ENCODE results near the gene GRIN2C.

The GRIN2C gene

DNA sequence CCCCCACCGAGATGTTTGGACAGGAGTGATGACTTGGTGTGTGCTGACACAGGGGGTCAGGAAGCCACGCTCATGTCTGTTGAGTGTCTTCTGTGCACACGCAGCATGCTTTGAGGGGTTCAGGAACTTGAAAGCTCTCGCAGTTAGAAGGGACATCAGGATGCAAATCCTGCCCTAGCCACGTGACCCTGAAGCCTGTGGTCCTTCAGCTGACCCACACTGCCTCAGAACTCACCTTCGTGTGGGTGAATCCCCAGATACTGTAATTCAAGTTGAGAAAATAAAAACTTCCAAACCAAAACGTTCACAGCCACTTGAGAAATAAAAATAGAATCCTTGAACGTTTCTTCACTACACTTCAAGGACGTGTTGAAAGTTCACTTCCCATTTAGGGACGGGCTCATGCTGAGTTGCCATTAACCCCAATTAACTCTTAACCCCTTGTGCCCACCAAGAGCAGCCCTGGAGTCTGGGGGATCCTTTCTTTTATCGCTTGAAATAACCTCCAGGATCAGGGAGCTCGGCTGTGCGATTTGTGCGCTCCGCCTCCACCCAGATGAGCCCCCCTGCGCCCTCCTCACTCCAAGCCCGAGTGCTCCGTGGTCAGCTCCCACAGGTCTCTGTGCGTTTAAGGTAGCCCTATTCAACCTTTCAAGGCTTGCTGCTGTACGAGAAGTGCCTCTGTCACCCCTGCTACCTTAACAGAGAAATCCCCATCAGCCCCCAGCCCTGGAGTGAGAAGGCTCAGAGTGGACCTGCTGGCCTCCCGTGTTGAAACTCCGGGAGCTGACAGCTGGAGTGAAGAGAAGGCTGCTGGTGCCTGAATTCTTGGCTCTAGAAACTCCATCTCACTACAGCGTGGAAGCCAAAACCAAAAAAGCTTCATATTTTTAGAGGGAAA is 47.3 kb downstream of the GRIN2C start:
- no peaks in the 10 kb centered on the region for H3K4me1 Mint-ChIP-seq

DNA sequence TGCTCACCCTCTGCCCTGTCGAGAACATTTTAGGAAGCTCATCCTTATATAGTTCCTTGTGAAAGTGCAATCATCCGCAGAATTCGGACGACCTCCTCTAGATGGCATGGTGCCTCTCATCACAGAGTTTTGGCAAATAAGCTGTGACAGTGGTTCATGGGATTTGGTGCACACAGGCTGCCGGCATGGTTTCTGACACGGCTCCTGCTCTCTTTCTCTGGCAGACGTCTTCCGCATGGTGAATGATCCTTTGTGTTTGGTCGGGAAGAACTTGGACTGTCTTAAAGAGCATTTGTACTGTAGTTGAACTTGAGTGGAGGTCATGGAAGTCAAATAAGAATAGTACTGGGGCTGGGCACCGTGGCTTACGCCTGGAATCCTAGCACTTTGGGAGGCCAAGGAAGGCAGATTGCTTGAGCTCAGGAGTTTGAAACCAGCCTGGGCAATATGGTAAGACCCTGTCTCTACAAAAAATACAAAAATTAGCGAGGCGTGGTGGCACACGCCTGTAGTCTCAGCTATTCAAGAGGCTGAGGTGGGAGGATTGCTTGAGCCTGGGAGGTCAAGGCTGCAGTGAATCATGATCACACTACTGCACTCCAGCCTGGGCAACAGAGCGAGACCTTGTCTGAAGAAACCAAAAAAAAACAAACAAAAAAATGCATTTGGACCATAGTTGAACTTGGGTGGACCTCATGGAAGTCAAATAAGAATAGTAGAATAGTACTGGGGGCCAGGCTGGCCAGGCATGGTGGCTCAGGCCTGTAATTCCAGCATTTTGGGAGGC is 48.8 kb downstream of the GRIN2C start:
- Mint-ChIP-seq H3K4me3 (no peak overlapping the region), H3K27ac (no peak overlapping the region), H3K36me3 (peaks cover 7% of the 10 kb centered on the region), H3K27me3 (no peaks in the 10 kb centered on the region), H3K9me3 (no peaks in the 10 kb centered on the region), H3K4me1 (no peaks in the 10 kb centered on the region)

More for the DNA sequence above, 47.3 kb downstream of the GRIN2C start:
- H3K36me3 Mint-ChIP-seq: peaks cover 7% of the 10 kb centered on the region
- H3K4me3 Mint-ChIP-seq: no peak overlapping the region
- no peaks in the 10 kb centered on the region for H3K27me3 Mint-ChIP-seq
- no peaks in the 10 kb centered on the region for H3K9me3 Mint-ChIP-seq
- no peak overlapping the region for H3K27ac Mint-ChIP-seq

- Mint-ChIP-seq H3K27me3 (no peaks in the 10 kb centered on the region), H3K4me1 (no peaks in the 10 kb centered on the region), H3K36me3 (peaks cover 7% of the 10 kb centered on the region), H3K27ac (no peak overlapping the region), H3K4me3 (no peak overlapping the region), H3K9me3 (no peaks in the 10 kb centered on the region)
These were observed 50.8 kb downstream of the GRIN2C start for GRCh38 chr17:74808714-74809430.

- H3K27me3 Mint-ChIP-seq: no peaks in the 10 kb centered on the region
- no peak overlapping the region for H3K4me3 Mint-ChIP-seq
- H3K36me3 Mint-ChIP-seq: peaks cover 7% of the 10 kb centered on the region
- H3K4me1 Mint-ChIP-seq: no peaks in the 10 kb centered on the region
- no peak overlapping the region for H3K27ac Mint-ChIP-seq
- H3K9me3 Mint-ChIP-seq: no peaks in the 10 kb centered on the region
These were observed 51.8 kb downstream of the GRIN2C start for GRCh38 chr17:74807925-74808324.

- Mint-ChIP-seq H3K9me3 (no peaks in the 10 kb centered on the region), H3K4me1 (no peaks in the 10 kb centered on the region), H3K27me3 (no peaks in the 10 kb centered on the region), H3K4me3 (no peak overlapping the region), H3K27ac (no peak overlapping the region), H3K36me3 (peaks cover 6% of the 10 kb centered on the region)
These were observed 52.2 kb downstream of the GRIN2C start for GRCh38 chr17:74807441-74807840.

GRCh38 chr17:74806334-74806733 is 53.4 kb downstream of the GRIN2C start:
- Mint-ChIP-seq H3K27ac (no peak overlapping the region), H3K36me3 (peaks cover 7% of the 10 kb centered on the region), H3K4me3 (no peak overlapping the region), H3K27me3 (no peaks in the 10 kb centered on the region), H3K4me1 (no peaks in the 10 kb centered on the region), H3K9me3 (no peaks in the 10 kb centered on the region)

GRCh38 chr17:74805591-74805991 is 54.1 kb downstream of the GRIN2C start:
- Mint-ChIP-seq H3K4me3 (no peak overlapping the region), H3K4me1 (no peaks in the 10 kb centered on the region), H3K27me3 (no peaks in the 10 kb centered on the region), H3K9me3 (no peaks in the 10 kb centered on the region), H3K36me3 (peaks cover 7% of the 10 kb centered on the region), H3K27ac (no peak overlapping the region)

GRCh38 chr17:74804683-74805082 is 55.0 kb downstream of the GRIN2C start:
- Mint-ChIP-seq H3K4me1 (no peaks in the 10 kb centered on the region), H3K4me3 (no peak overlapping the region), H3K36me3 (peaks cover 9% of the 10 kb centered on the region), H3K27me3 (no peaks in the 10 kb centered on the region), H3K9me3 (no peaks in the 10 kb centered on the region), H3K27ac (no peak overlapping the region)

- H3K4me1 Mint-ChIP-seq: no peaks in the 10 kb centered on the region
- no peaks in the 10 kb centered on the region for H3K9me3 Mint-ChIP-seq
- no peak overlapping the region for H3K27ac Mint-ChIP-seq
- H3K36me3 Mint-ChIP-seq: peaks cover 10% of the 10 kb centered on the region
- no peaks in the 10 kb centered on the region for H3K27me3 Mint-ChIP-seq
- H3K4me3 Mint-ChIP-seq: no peak overlapping the region
These were observed 55.7 kb downstream of the GRIN2C start for GRCh38 chr17:74803971-74804370.

GRCh38 chr17:74803388-74803930 is 56.2 kb downstream of the GRIN2C start:
- H3K36me3 Mint-ChIP-seq: peaks cover 14% of the 10 kb centered on the region
- H3K4me1 Mint-ChIP-seq: no peaks in the 10 kb centered on the region
- no peak overlapping the region for H3K27ac Mint-ChIP-seq
- H3K27me3 Mint-ChIP-seq: no peaks in the 10 kb centered on the region
- no peaks in the 10 kb centered on the region for H3K9me3 Mint-ChIP-seq
- no peak overlapping the region for H3K4me3 Mint-ChIP-seq

- no peak overlapping the region for H3K27ac Mint-ChIP-seq
- no peak overlapping the region for H3K4me3 Mint-ChIP-seq
- no peaks in the 10 kb centered on the region for H3K4me1 Mint-ChIP-seq
- H3K9me3 Mint-ChIP-seq: no peaks in the 10 kb centered on the region
- peaks cover 12% of the 10 kb centered on the region for H3K36me3 Mint-ChIP-seq
- no peaks in the 10 kb centered on the region for H3K27me3 Mint-ChIP-seq
These were observed 57.8 kb downstream of the GRIN2C start for GRCh38 chr17:74801896-74802295.

DNA sequence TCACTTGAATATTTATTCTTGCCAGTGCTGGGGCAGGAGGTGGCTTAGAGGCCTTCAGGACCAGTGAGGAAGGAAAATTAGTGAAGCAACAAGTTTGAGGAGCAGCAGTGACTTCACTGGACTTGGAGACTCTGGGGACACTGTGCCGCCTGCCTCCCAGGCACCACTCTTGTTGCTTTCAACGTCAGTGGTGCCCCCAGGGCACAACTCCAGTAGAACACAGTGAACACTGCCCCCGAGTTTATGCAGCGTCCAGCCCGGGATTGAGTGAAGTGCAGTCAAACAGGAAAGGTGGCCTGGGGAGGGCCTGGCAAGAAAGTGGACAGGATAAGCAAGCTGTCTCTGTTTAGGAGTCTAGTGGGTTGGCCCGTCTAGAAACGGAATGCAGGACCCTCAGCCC is 59.2 kb downstream of the GRIN2C start:
- no peak overlapping the region for H3K27ac Mint-ChIP-seq
- H3K36me3 Mint-ChIP-seq: peaks cover 15% of the 10 kb centered on the region
- H3K4me1 Mint-ChIP-seq: no peaks in the 10 kb centered on the region
- no peaks in the 10 kb centered on the region for H3K9me3 Mint-ChIP-seq
- no peaks in the 10 kb centered on the region for H3K27me3 Mint-ChIP-seq
- no peak overlapping the region for H3K4me3 Mint-ChIP-seq

- H3K27ac Mint-ChIP-seq: no peak overlapping the region
- peaks cover 18% of the 10 kb centered on the region for H3K36me3 Mint-ChIP-seq
- no peaks in the 10 kb centered on the region for H3K4me1 Mint-ChIP-seq
- H3K9me3 Mint-ChIP-seq: no peaks in the 10 kb centered on the region
- H3K4me3 Mint-ChIP-seq: no peak overlapping the region
- no peaks in the 10 kb centered on the region for H3K27me3 Mint-ChIP-seq
These were observed 60.6 kb downstream of the GRIN2C start for GRCh38 chr17:74799097-74799496.

DNA sequence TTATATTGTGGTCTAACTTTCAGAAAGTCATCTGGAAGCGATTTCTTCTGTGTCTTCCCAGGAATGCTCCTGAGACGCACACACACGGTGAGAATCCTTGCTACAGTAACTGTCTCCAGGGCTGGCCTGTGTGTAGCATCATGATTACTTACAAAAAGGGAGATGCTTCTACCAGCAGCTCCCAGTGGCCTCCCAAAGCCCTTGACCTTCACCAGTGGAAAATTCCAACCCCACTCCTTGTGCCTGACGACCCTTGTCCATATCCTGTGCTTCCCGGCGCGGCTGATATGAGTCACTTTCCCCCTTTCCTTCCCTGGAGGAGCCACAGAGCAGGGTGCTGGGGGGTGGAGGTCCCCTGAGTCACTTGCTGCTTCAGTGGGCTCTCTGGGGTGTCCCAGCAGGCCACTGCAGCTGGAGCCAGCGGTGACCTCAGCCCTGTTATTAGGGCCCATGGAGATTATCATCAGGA is 61.4 kb downstream of the GRIN2C start:
- H3K36me3 Mint-ChIP-seq: peaks cover 18% of the 10 kb centered on the region
- no peak overlapping the region for H3K4me3 Mint-ChIP-seq
- no peaks in the 10 kb centered on the region for H3K27me3 Mint-ChIP-seq
- H3K9me3 Mint-ChIP-seq: no peaks in the 10 kb centered on the region
- no peak overlapping the region for H3K27ac Mint-ChIP-seq
- no peaks in the 10 kb centered on the region for H3K4me1 Mint-ChIP-seq

- H3K36me3 Mint-ChIP-seq: peaks cover 18% of the 10 kb centered on the region
- H3K9me3 Mint-ChIP-seq: no peaks in the 10 kb centered on the region
- H3K27me3 Mint-ChIP-seq: no peaks in the 10 kb centered on the region
- H3K4me3 Mint-ChIP-seq: no peak overlapping the region
- H3K4me1 Mint-ChIP-seq: peaks cover 2% of the 10 kb centered on the region
- no peak overlapping the region for H3K27ac Mint-ChIP-seq
These were observed 61.9 kb downstream of the GRIN2C start for GRCh38 chr17:74797824-74798223.

Data from activated naive CD4-positive, alpha-beta T cell treated with anti-CD3 and anti-CD28 coated beads, Interleukin-2, amount 50 U/mL, for 24 hours (primary cell).